Parathyroid adenoma (tissue), 2 donors: Measurements from ENCODE around the gene RSPH1.

Source experiments
- H2AFZ ChIP-seq: fragments of 300-600 bp; sonication (generic); one replicate; pipeline ENCODE4 v1.7.0; 2017; ENCODE audit warnings: antibody characterized with exemption, mild to moderate bottlenecking
- H3K27ac ChIP-seq: fragments of 300-600 bp; sonication (generic); one replicate; pipeline ENCODE4 v1.7.0; 2017
- H3K27me3 ChIP-seq: fragments of 300-600 bp; sonication (generic); one replicate; pipeline ENCODE4 v1.7.0; 2017; ENCODE audit warnings: low read length; ENCODE audit not compliant: control insufficient read depth, insufficient read depth
- H3K36me3 ChIP-seq: fragments of 300-600 bp; sonication (generic); one replicate; pipeline ENCODE4 v1.7.0; 2017; ENCODE audit warnings: low read length; ENCODE audit not compliant: control insufficient read depth, insufficient read depth
- H3K4me1 ChIP-seq: fragments of 300-600 bp; sonication (generic); one replicate; pipeline ENCODE4 v1.7.0; 2017; ENCODE audit warnings: control low read depth
- H3K4me2 ChIP-seq: fragments of 300-600 bp; sonication (generic); one replicate; pipeline ENCODE4 v1.7.0; 2017; ENCODE audit warnings: low read length
- H3K4me3 ChIP-seq: fragments of 300-600 bp; sonication (generic); one replicate; pipeline ENCODE4 v1.7.0; 2017; ENCODE audit warnings: low read depth, low read length
- H3K79me2 ChIP-seq: fragments of 300-600 bp; sonication (generic); one replicate; pipeline ENCODE4 v1.7.0; 2017; ENCODE audit warnings: control low read depth
- H3K9ac ChIP-seq: fragments of 300-600 bp; sonication (generic); one replicate; pipeline ENCODE4 v1.7.0; 2017; ENCODE audit warnings: mild to moderate bottlenecking
- H3K9me3 ChIP-seq: fragments of 300-600 bp; sonication (generic); one replicate; pipeline ENCODE4 v1.7.0; 2017; ENCODE audit warnings: low read length; ENCODE audit not compliant: control insufficient read depth
- CTCF ChIP-seq: fragments of 300-600 bp; sonication (generic); IDR thresholded peaks from one replicate; pipeline ENCODE4 v1.7.0; 2017; ENCODE audit warnings: antibody characterized with exemption, mild to moderate bottlenecking
- donor health status: primary hyperparathyroidism.

Gene RSPH1

GRCh38 chr21:42431196-42431595 lies 64.8 kb downstream of the RSPH1 start:
- Histone ChIP-seq H2AFZ (no peak overlapping the region), H3K4me1 (no peaks in the 10 kb centered on the region), H3K79me2 (no peaks in the 10 kb centered on the region), H3K27ac (no peak overlapping the region), H3K27me3 (no peaks in the 10 kb centered on the region), H3K36me3 (no peaks in the 10 kb centered on the region), H3K4me2 (no peak overlapping the region), H3K4me3 (no peak overlapping the region), H3K9me3 (no peaks in the 10 kb centered on the region), H3K9ac (no peak overlapping the region)
- no peak for TF ChIP-seq CTCF

- Histone ChIP-seq H3K79me2 (no peaks in the 10 kb centered on the region), H3K27me3 (no peaks in the 10 kb centered on the region), H3K9ac (no peak overlapping the region), H3K9me3 (no peaks in the 10 kb centered on the region), H3K4me2 (no peak overlapping the region), H3K4me3 (no peak overlapping the region), H2AFZ (no peak overlapping the region), H3K27ac (no peak overlapping the region), H3K4me1 (no peaks in the 10 kb centered on the region), H3K36me3 (no peaks in the 10 kb centered on the region)
- TF ChIP-seq CTCF: no peak
These were observed 65.5 kb downstream of the RSPH1 start for GRCh38 chr21:42430521-42430920.

GRCh38 chr21:42429856-42430255 lies 66.2 kb downstream of the RSPH1 start:
- no peak overlapping the region for H3K4me3 ChIP-seq
- H2AFZ ChIP-seq: no peak overlapping the region
- H3K27ac ChIP-seq: no peak overlapping the region
- H3K9ac ChIP-seq: no peak overlapping the region
- H3K4me2 ChIP-seq: no peak overlapping the region
- no peaks in the 10 kb centered on the region for H3K36me3 ChIP-seq
- TF ChIP-seq CTCF: no peak
- H3K27me3 ChIP-seq: no peaks in the 10 kb centered on the region
- no peaks in the 10 kb centered on the region for H3K4me1 ChIP-seq
- H3K79me2 ChIP-seq: no peaks in the 10 kb centered on the region
- H3K9me3 ChIP-seq: no peaks in the 10 kb centered on the region

- H3K9me3 ChIP-seq: no peaks in the 10 kb centered on the region
- H3K27me3 ChIP-seq: no peaks in the 10 kb centered on the region
- H3K4me1 ChIP-seq: no peaks in the 10 kb centered on the region
- H3K4me3 ChIP-seq: no peak overlapping the region
- H3K79me2 ChIP-seq: no peaks in the 10 kb centered on the region
- no peak overlapping the region for H3K27ac ChIP-seq
- H3K9ac ChIP-seq: no peak overlapping the region
- H3K36me3 ChIP-seq: no peaks in the 10 kb centered on the region
- no peak for TF ChIP-seq CTCF
- H2AFZ ChIP-seq: no peak overlapping the region
- H3K4me2 ChIP-seq: no peak overlapping the region
These were observed 67.0 kb downstream of the RSPH1 start for GRCh38 chr21:42429021-42429420.

- H3K4me3 ChIP-seq: no peak overlapping the region
- H3K4me1 ChIP-seq: no peaks in the 10 kb centered on the region
- no peaks in the 10 kb centered on the region for H3K79me2 ChIP-seq
- H3K9ac ChIP-seq: no peak overlapping the region
- H3K9me3 ChIP-seq: no peaks in the 10 kb centered on the region
- H3K27me3 ChIP-seq: no peaks in the 10 kb centered on the region
- H3K36me3 ChIP-seq: no peaks in the 10 kb centered on the region
- TF ChIP-seq CTCF: no peak
- H3K4me2 ChIP-seq: no peak overlapping the region
- H2AFZ ChIP-seq: no peak overlapping the region
- H3K27ac ChIP-seq: no peak overlapping the region
These were observed 68.1 kb downstream of the RSPH1 start for GRCh38 chr21:42427809-42428419.
